Measurements from ENCODE around the gene HEBP2. TPM values are rescaled to one million over a fixed set of nuclear protein-coding genes. Genes with fewer than 3 reads are reported as not detected.

HEBP2 gene
- polyA plus RNA-seq, 3 donors from 2014 or later, result 22.0 to 34.5 (median 26.7) TPM

GRCh38 chr6:138403324-138403800, 661 bp upstream of the HEBP2 start:
- peaks cover 0 to 11% (median 3%) of the 10 kb centered on the region in 3 donors for H3K36me3 Mint-ChIP-seq
- H3K4me1 Mint-ChIP-seq, result peaks cover 13 to 23% of the 10 kb centered on the region in 2 donors
- H3K27me3 Mint-ChIP-seq (ENCODE audit: low read depth in 3 of 3), result peaks cover 0 to 3% (median 3%) of the 10 kb centered on the region in 3 donors
- peak; percentile 32 to 37 (median 37) for DNase-seq
- H3K9me3 Mint-ChIP-seq, result no peaks in the 10 kb centered on the region
- H3K27ac Mint-ChIP-seq, result peak overlapping the region in 2 of 6 donors; percentile 35 to 53
- peak overlapping the region; percentile 79 to 84 (median 79) for H3K4me3 Mint-ChIP-seq

GRCh38 chr6:138404666-138405337, 779 bp downstream of the HEBP2 start:
- Mint-ChIP-seq H3K27me3 (ENCODE audit: low read depth in 3 of 3) (peaks cover 0 to 3% (median 3%) of the 10 kb centered on the region in 3 donors), H3K4me3 (peak overlapping the region; percentile 82 to 88 (median 85)), H3K36me3 (peaks cover 7 to 22% (median 15%) of the 10 kb centered on the region in 3 donors), H3K9me3 (no peaks in the 10 kb centered on the region), H3K4me1 (peaks cover 13 to 23% of the 10 kb centered on the region in 2 donors), H3K27ac (peak overlapping the region; percentile 59 to 87 (median 82))
- peak; percentile 34 to 39 (median 38) for DNase-seq

- Mint-ChIP-seq H3K27ac (peak overlapping the region; percentile 7 to 87 (median 69)), H3K36me3 (peaks cover 13 to 30% (median 18%) of the 10 kb centered on the region in 3 donors), H3K27me3 (ENCODE audit: low read depth in 3 of 3) (peaks cover 0 to 3% (median 3%) of the 10 kb centered on the region in 3 donors), H3K9me3 (no peaks in the 10 kb centered on the region), H3K4me3 (peak overlapping the region in 3 of 5 donors; percentile 25 to 88 (median 85)), H3K4me1 (peaks cover 13 to 23% of the 10 kb centered on the region in 2 donors)
- DNase-seq, result no peak
These were observed 1.9 kb downstream of the HEBP2 start for GRCh38 chr6:138405816-138406413.

- Mint-ChIP-seq H3K4me1 (peaks cover 13 to 23% of the 10 kb centered on the region in 2 donors), H3K9me3 (no peaks in the 10 kb centered on the region), H3K27me3 (ENCODE audit: low read depth in 3 of 3) (peaks cover 0 to 3% (median 3%) of the 10 kb centered on the region in 3 donors), H3K4me3 (no peak overlapping the region), H3K36me3 (peaks cover 18 to 35% (median 21%) of the 10 kb centered on the region in 3 donors), H3K27ac (peak overlapping the region in 5 of 6 donors; percentile 7 to 77 (median 37))
- DNase-seq, result no peak
These were observed 2.4 kb downstream of the HEBP2 start for GRCh38 chr6:138406443-138406842.

GRCh38 chr6:138410048-138410735, 6.2 kb downstream of the HEBP2 start:
- Mint-ChIP-seq H3K4me1 (peaks cover 6 to 11% of the 10 kb centered on the region in 2 donors), H3K9me3 (no peaks in the 10 kb centered on the region), H3K36me3 (peaks cover 31 to 59% (median 32%) of the 10 kb centered on the region in 3 donors), H3K27me3 (ENCODE audit: low read depth in 3 of 3) (peaks cover 0 to 2% (median 0%) of the 10 kb centered on the region in 3 donors), H3K27ac (no peak overlapping the region), H3K4me3 (no peak overlapping the region)
- no peak for DNase-seq

GRCh38 chr6:138410972-138411880, 7.2 kb downstream of the HEBP2 start:
- Mint-ChIP-seq H3K9me3 (no peaks in the 10 kb centered on the region), H3K4me1 (peaks cover 1 to 3% of the 10 kb centered on the region in 2 donors), H3K27me3 (ENCODE audit: low read depth in 3 of 3) (peaks cover 0 to 2% (median 0%) of the 10 kb centered on the region in 3 donors), H3K36me3 (peaks cover 31 to 59% (median 32%) of the 10 kb centered on the region in 3 donors), H3K4me3 (no peak overlapping the region), H3K27ac (peak overlapping the region in 1 of 6 donors; percentile 19)
- DNase-seq, result no peak

GRCh38 chr6:138415125-138415524, 11.1 kb downstream of the HEBP2 start:
- Mint-ChIP-seq H3K36me3 (peaks cover 28 to 62% (median 36%) of the 10 kb centered on the region in 3 donors), H3K27ac (no peak overlapping the region), H3K4me3 (no peak overlapping the region), H3K4me1 (peaks cover 0 to 3% of the 10 kb centered on the region in 2 donors), H3K9me3 (no peaks in the 10 kb centered on the region), H3K27me3 (ENCODE audit: low read depth in 3 of 3) (peaks cover 0 to 2% (median 0%) of the 10 kb centered on the region in 3 donors)
- no peak for DNase-seq

- no peak overlapping the region for H3K4me3 Mint-ChIP-seq
- H3K36me3 Mint-ChIP-seq, result peaks cover 28 to 54% (median 30%) of the 10 kb centered on the region in 3 donors
- H3K4me1 Mint-ChIP-seq, result peaks cover 0 to 3% of the 10 kb centered on the region in 2 donors
- H3K9me3 Mint-ChIP-seq, result no peaks in the 10 kb centered on the region
- peaks cover 0 to 2% (median 0%) of the 10 kb centered on the region in 3 donors for H3K27me3 Mint-ChIP-seq (ENCODE audit: low read depth in 3 of 3)
- no peak overlapping the region for H3K27ac Mint-ChIP-seq
- no peak for DNase-seq
These were observed 12.2 kb downstream of the HEBP2 start for GRCh38 chr6:138416206-138416605.

- no peaks in the 10 kb centered on the region for H3K27me3 Mint-ChIP-seq (ENCODE audit: low read depth in 3 of 3)
- H3K36me3 Mint-ChIP-seq, result peaks cover 24 to 47% (median 27%) of the 10 kb centered on the region in 3 donors
- H3K9me3 Mint-ChIP-seq, result no peaks in the 10 kb centered on the region
- no peak overlapping the region for H3K27ac Mint-ChIP-seq
- peaks cover 0 to 3% of the 10 kb centered on the region in 2 donors for H3K4me1 Mint-ChIP-seq
- DNase-seq, result no peak
- H3K4me3 Mint-ChIP-seq, result no peak overlapping the region
These were observed 13.6 kb downstream of the HEBP2 start for GRCh38 chr6:138417493-138418117.

GRCh38 chr6:138418118-138418742, 14.2 kb downstream of the HEBP2 start:
- no peaks in the 10 kb centered on the region for H3K9me3 Mint-ChIP-seq
- no peak for DNase-seq
- H3K27me3 Mint-ChIP-seq (ENCODE audit: low read depth in 3 of 3), result no peaks in the 10 kb centered on the region
- H3K4me1 Mint-ChIP-seq, result peaks cover 2 to 3% of the 10 kb centered on the region in 2 donors
- no peak overlapping the region for H3K27ac Mint-ChIP-seq
- no peak overlapping the region for H3K4me3 Mint-ChIP-seq
- H3K36me3 Mint-ChIP-seq, result peaks cover 23 to 41% (median 24%) of the 10 kb centered on the region in 3 donors

- peaks cover 0 to 2% (median 0%) of the 10 kb centered on the region in 3 donors for H3K27me3 Mint-ChIP-seq (ENCODE audit: low read depth in 3 of 3)
- peaks cover 0 to 5% of the 10 kb centered on the region in 2 donors for H3K4me1 Mint-ChIP-seq
- no peak overlapping the region for H3K4me3 Mint-ChIP-seq
- peaks cover 14 to 28% (median 15%) of the 10 kb centered on the region in 3 donors for H3K36me3 Mint-ChIP-seq
- DNase-seq, result no peak
- H3K9me3 Mint-ChIP-seq, result no peaks in the 10 kb centered on the region
- no peak overlapping the region for H3K27ac Mint-ChIP-seq
These were observed 15.7 kb downstream of the HEBP2 start for GRCh38 chr6:138419766-138420165.

- Mint-ChIP-seq H3K4me3 (no peak overlapping the region), H3K36me3 (peaks cover 14 to 28% (median 15%) of the 10 kb centered on the region in 3 donors), H3K9me3 (no peaks in the 10 kb centered on the region), H3K27me3 (ENCODE audit: low read depth in 3 of 3) (peaks cover 0 to 2% (median 0%) of the 10 kb centered on the region in 3 donors), H3K27ac (no peak overlapping the region), H3K4me1 (peaks cover 0 to 5% of the 10 kb centered on the region in 2 donors)
- DNase-seq, result no peak
These were observed 16.3 kb downstream of the HEBP2 start for GRCh38 chr6:138420356-138420755.
